ENCODE results near the gene GRID2IP.
"Not testable (repeated sequence)": the region's sequence is repeated elsewhere in the genome, so short reads cannot be mapped to it uniquely, and the experiment has no call there.

The GRID2IP gene

GRCh38 chr7:6551016-6551511 is at the start of gene GRID2IP:
Gene GRID2IP, minus strand, starts transcription at chr7:6551461. Its CDS starts 25 bp downstream, at chr7:6551436.
- no peak for DNase-seq

GRCh38 chr7:6600093-6600492 is 48.8 kb upstream of the GRID2IP start:
- no peak for DNase-seq

GRCh38 chr7:6590645-6591110 is 39.4 kb upstream of the GRID2IP start:
- no peak for DNase-seq

GRCh38 chr7:6589829-6590644 is 38.8 kb upstream of the GRID2IP start, which contains the start of gene INTS15:
Gene INTS15, plus strand, starts transcription at chr7:6590021. Its CDS starts 263 bp downstream, at chr7:6590284.
- no peak for DNase-seq

- no peak for DNase-seq
These were observed 38.0 kb upstream of the GRID2IP start for GRCh38 chr7:6589151-6589828.

GRCh38 chr7:6588566-6588965 is 37.3 kb upstream of the GRID2IP start:
- DNase-seq = no peak

- not testable (repeated sequence) for DNase-seq
These were observed 34.6 kb upstream of the GRID2IP start for GRCh38 chr7:6585746-6586432.

- DNase-seq = no peak
These were observed 28.2 kb upstream of the GRID2IP start for GRCh38 chr7:6579446-6579845.

- DNase-seq = no peak
These were observed 27.1 kb upstream of the GRID2IP start for GRCh38 chr7:6578114-6579084.

GRCh38 chr7:6577369-6578113 is 26.3 kb upstream of the GRID2IP start, which contains the start of gene ZDHHC4:
Gene ZDHHC4, plus strand, starts transcription at chr7:6577454. Its CDS starts 3,108 bp downstream, at chr7:6580562.
- DNase-seq = peak in 1 of 2 experiments; percentile 16

GRCh38 chr7:6576867-6577368 is 25.7 kb upstream of the GRID2IP start:
- not testable (repeated sequence) for DNase-seq

GRCh38 chr7:6576024-6576866 is 25.0 kb upstream of the GRID2IP start:
- no peak for DNase-seq

- no peak for DNase-seq
These were observed 24.2 kb upstream of the GRID2IP start for GRCh38 chr7:6575281-6576023.

- DNase-seq = no peak
These were observed 20.0 kb upstream of the GRID2IP start for GRCh38 chr7:6571160-6571779.

- DNase-seq = no peak
These were observed 16.6 kb upstream of the GRID2IP start for GRCh38 chr7:6567886-6568285.

- DNase-seq = no peak
These were observed 14.4 kb upstream of the GRID2IP start for GRCh38 chr7:6565655-6566054.

GRCh38 chr7:6563936-6564770 is 12.9 kb upstream of the GRID2IP start:
- peak; percentile 40 to 92 for DNase-seq

GRCh38 chr7:6562106-6562505 is 10.8 kb upstream of the GRID2IP start:
- DNase-seq = no peak

Data from cerebellar nuclear complex (tissue), 1 donor.